ENCODE data around the gene GLT6D1. TPM values are rescaled to one million over a fixed set of nuclear protein-coding genes. Genes with fewer than 3 reads are reported as not detected.

The GLT6D1 gene
- total RNA-seq, 2 experiments from 2014 or later: not detected

Other genes starting within 250 kb of the GLT6D1 start
- under 1 TPM; 0.57 to 0.88 TPM for gene PPP1R26, start 159.8 kb downstream of the GLT6D1 start, total RNA-seq
- 10 to 100 TPM; 65.0 to 71.5 TPM for gene MRPS2, start 138.9 kb downstream of the GLT6D1 start, total RNA-seq
- gene LCN1, start 118.1 kb downstream of the GLT6D1 start, total RNA-seq: not detected
- not detected for gene OBP2A, start 93.4 kb downstream of the GLT6D1 start, total RNA-seq
- not detected for gene PAEP, start 77.8 kb downstream of the GLT6D1 start, total RNA-seq
- gene LCN9, start 23.8 kb upstream of the GLT6D1 start, total RNA-seq: not detected
- not detected for gene SOHLH1, start 59.9 kb upstream of the GLT6D1 start, total RNA-seq
- gene KCNT1, start 62.6 kb upstream of the GLT6D1 start, total RNA-seq: not detected

Data from activated CD8-positive, alpha-beta memory T cell treated with anti-CD3 and anti-CD28 coated beads for 36 hours (primary cell).